Measurements from ENCODE around the gene PLPP4.
"Not testable (repeated sequence)": the region's sequence is repeated elsewhere in the genome, so short reads cannot be mapped to it uniquely, and the experiment has no call there.

PLPP4 gene

GRCh38 chr10:120503689-120504088, 46.7 kb downstream of the PLPP4 start:
- H3K36me3 ChIP-seq (replicated peaks; ENCODE audit: low read depth, low read length) = peaks cover 14% of the 10 kb centered on the region
- H3K4me2 ChIP-seq (ENCODE audit: low read length) = 0 out of 2 replicates have a peak overlapping the region, but pooled peaks have one; percentile 5
- no peaks in the 10 kb centered on the region for H3K27me3 ChIP-seq (ENCODE audit: low read depth, low read length)
- no peak overlapping the region for H3K4me3 ChIP-seq (ENCODE audit: low read length)
- peak overlapping the region; percentile 51 for H3K27ac ChIP-seq (ENCODE audit: low read length)
- H4K20me1 ChIP-seq (ENCODE audit: insufficient read depth, low read length) = no peaks in the 10 kb centered on the region
- no peaks in the 10 kb centered on the region for H3K9me3 ChIP-seq (ENCODE audit: insufficient read depth, low read length)
- H3K4me1 ChIP-seq (ENCODE audit: low read length) = peaks cover 27% of the 10 kb centered on the region
- no peaks in the 10 kb centered on the region for H3K79me2 ChIP-seq (ENCODE audit: low read length)
- TF ChIP-seq CTCF (IDR thresholded peaks at IDR 0.05; ENCODE audit: low read depth, low read length) = no peak
- TF ChIP-seq EZH2phosphoT487 (IDR thresholded peaks at IDR 0.05; ENCODE audit: low read depth) = no peak
- H3K9ac ChIP-seq (ENCODE audit: low read length) = no peak overlapping the region; the same call in 1 of the 2 replicates
- H2AFZ ChIP-seq (ENCODE audit: low read depth, low read length) = no peak overlapping the region

GRCh38 chr10:120504227-120504626, 47.2 kb downstream of the PLPP4 start:
- H2AFZ ChIP-seq (ENCODE audit: low read depth, low read length); H3K9me3 ChIP-seq (ENCODE audit: insufficient read depth, low read length); H3K4me3 ChIP-seq (ENCODE audit: low read length); H3K27me3 ChIP-seq (ENCODE audit: low read depth, low read length); H3K79me2 ChIP-seq (ENCODE audit: low read length); H4K20me1 ChIP-seq (ENCODE audit: insufficient read depth, low read length): not testable (repeated sequence)
- H3K36me3 ChIP-seq (replicated peaks; ENCODE audit: low read depth, low read length) = peaks cover 14% of the 10 kb centered on the region
- H3K4me2 ChIP-seq (ENCODE audit: low read length) = peak overlapping the region; percentile 21; the same call in 1 of the 2 replicates
- peak overlapping the region; percentile 14; the same call in 1 of the 2 replicates for H3K9ac ChIP-seq (ENCODE audit: low read length)
- H3K4me1 ChIP-seq (ENCODE audit: low read length) = peaks cover 28% of the 10 kb centered on the region
- peak overlapping the region; percentile 78 for H3K27ac ChIP-seq (ENCODE audit: low read length)

- Histone ChIP-seq H3K4me1 (ENCODE audit: low read length) (peaks cover 28% of the 10 kb centered on the region), H3K4me3 (ENCODE audit: low read length) (no peak overlapping the region), H3K79me2 (ENCODE audit: low read length) (no peaks in the 10 kb centered on the region), H3K9ac (ENCODE audit: low read length) (peak overlapping the region; percentile 14; the same call in 1 of the 2 replicates), H2AFZ (ENCODE audit: low read depth, low read length) (no peak overlapping the region), H3K36me3 (replicated peaks; ENCODE audit: low read depth, low read length) (peaks cover 14% of the 10 kb centered on the region), H4K20me1 (ENCODE audit: insufficient read depth, low read length) (no peaks in the 10 kb centered on the region), H3K27ac (ENCODE audit: low read length) (peak overlapping the region; percentile 78), H3K4me2 (ENCODE audit: low read length) (no peak overlapping the region), H3K9me3 (ENCODE audit: insufficient read depth, low read length) (no peaks in the 10 kb centered on the region), H3K27me3 (ENCODE audit: low read depth, low read length) (no peaks in the 10 kb centered on the region)
- TF ChIP-seq EZH2phosphoT487 (IDR thresholded peaks at IDR 0.05; ENCODE audit: low read depth) (no peak), CTCF (IDR thresholded peaks at IDR 0.05; ENCODE audit: low read depth, low read length) (no peak)
Observed at GRCh38 chr10:120505056-120505455, 48.0 kb downstream of the PLPP4 start.

- H3K27ac ChIP-seq (ENCODE audit: low read length) = no peak overlapping the region
- TF ChIP-seq EZH2phosphoT487 (IDR thresholded peaks at IDR 0.05; ENCODE audit: low read depth) (no peak), CTCF (IDR thresholded peaks at IDR 0.05; ENCODE audit: low read depth, low read length) (no peak)
- peaks cover 14% of the 10 kb centered on the region for H3K36me3 ChIP-seq (replicated peaks; ENCODE audit: low read depth, low read length)
- no peaks in the 10 kb centered on the region for H4K20me1 ChIP-seq (ENCODE audit: insufficient read depth, low read length)
- H2AFZ ChIP-seq (ENCODE audit: low read depth, low read length) = no peak overlapping the region
- no peaks in the 10 kb centered on the region for H3K79me2 ChIP-seq (ENCODE audit: low read length)
- no peak overlapping the region for H3K4me2 ChIP-seq (ENCODE audit: low read length)
- no peak overlapping the region for H3K9ac ChIP-seq (ENCODE audit: low read length)
- H3K9me3 ChIP-seq (ENCODE audit: insufficient read depth, low read length) = no peaks in the 10 kb centered on the region
- no peak overlapping the region for H3K4me3 ChIP-seq (ENCODE audit: low read length)
- H3K4me1 ChIP-seq (ENCODE audit: low read length) = peaks cover 28% of the 10 kb centered on the region
- H3K27me3 ChIP-seq (ENCODE audit: low read depth, low read length) = no peaks in the 10 kb centered on the region
Observed at GRCh38 chr10:120505866-120506265, 48.8 kb downstream of the PLPP4 start.

All from OCI-LY3 (cell line).